ENCODE results near the gene TNFRSF8. TPM values are rescaled to one million over a fixed set of nuclear protein-coding genes. Genes with fewer than 3 reads are reported as not detected.
"Not testable (repeated sequence)": the region's sequence is repeated elsewhere in the genome, so short reads cannot be mapped to it uniquely, and the experiment has no call there.

Gene TNFRSF8
- total and polyA plus RNA-seq, 7 donors, result 0.68 to 1.8 (median 0.87) TPM; not detected in 1

GRCh38 chr1:12038356-12039163 is 24.5 kb upstream of the TNFRSF8 start:
- H3K4me3 ChIP-seq, result no peak overlapping the region

GRCh38 chr1:12039164-12039525 is 24.0 kb upstream of the TNFRSF8 start:
- WGBS, 2 donors, result 44 to 56% methylated on average over 2 of the region's 2 CpGs
- intact Hi-C loops (cut with DNase I), result no loop called here
- H3K4me1 ChIP-seq, result no peaks in the 10 kb centered on the region
- TF ChIP-seq CTCF (IDR thresholded peaks at IDR 0.05) (no peak), POLR2AphosphoS5 (IDR thresholded peaks at IDR 0.05) (no peak), EP300 (IDR thresholded peaks at IDR 0.05) (no peak), POLR2A (IDR thresholded peaks at IDR 0.05) (no peak)
- H3K4me3 ChIP-seq, result no peak overlapping the region
- no peak for DNase-seq
- no peaks in the 10 kb centered on the region for H3K9me3 ChIP-seq
- H3K27ac ChIP-seq, result no peak overlapping the region
- no peaks in the 10 kb centered on the region for H3K36me3 ChIP-seq
- H3K27me3 ChIP-seq, result no peaks in the 10 kb centered on the region

More at GRCh38 chr1:12038356-12039163, 24.5 kb upstream of the TNFRSF8 start:
- no peak for DNase-seq
- Histone ChIP-seq H3K36me3 (no peaks in the 10 kb centered on the region), H3K4me1 (no peaks in the 10 kb centered on the region), H3K27ac (no peak overlapping the region), H3K27me3 (no peaks in the 10 kb centered on the region), H3K9me3 (no peaks in the 10 kb centered on the region)
- WGBS, 2 donors, result 86% methylated on average over 17 of the region's 17 CpGs
- TF ChIP-seq POLR2AphosphoS5 (IDR thresholded peaks at IDR 0.05) (no peak), EP300 (IDR thresholded peaks at IDR 0.05) (no peak), POLR2A (IDR thresholded peaks at IDR 0.05) (no peak), CTCF (IDR thresholded peaks at IDR 0.05) (no peak)
- intact Hi-C loops (cut with DNase I), result no loop called here

GRCh38 chr1:12039824-12040456 is 23.2 kb upstream of the TNFRSF8 start:
- H3K27me3 ChIP-seq; H3K4me3 ChIP-seq; H3K27ac ChIP-seq; H3K9me3 ChIP-seq; DNase-seq; intact Hi-C loops (cut with DNase I); H3K36me3 ChIP-seq; H3K4me1 ChIP-seq: not testable (repeated sequence)
- WGBS, 2 donors, result 76% methylated on average over 13 of the region's 13 CpGs

GRCh38 chr1:12040457-12041051 is 22.5 kb upstream of the TNFRSF8 start:
- no peaks in the 10 kb centered on the region for H3K4me1 ChIP-seq
- H3K27ac ChIP-seq, result no peak overlapping the region
- no peaks in the 10 kb centered on the region for H3K9me3 ChIP-seq
- no peak for DNase-seq
- WGBS, 2 donors, result 54 to 70% methylated on average over 6 of the region's 6 CpGs
- no peaks in the 10 kb centered on the region for H3K36me3 ChIP-seq
- no peak overlapping the region for H3K4me3 ChIP-seq
- intact Hi-C loops (cut with DNase I), result no loop called here
- no peak for TF ChIP-seq POLR2A (IDR thresholded peaks at IDR 0.05)
- no peak for TF ChIP-seq CTCF (IDR thresholded peaks at IDR 0.05)
- no peak for TF ChIP-seq EP300 (IDR thresholded peaks at IDR 0.05)
- no peak for TF ChIP-seq POLR2AphosphoS5 (IDR thresholded peaks at IDR 0.05)
- H3K27me3 ChIP-seq, result no peaks in the 10 kb centered on the region

GRCh38 chr1:12044187-12044877 is 18.8 kb upstream of the TNFRSF8 start:
- WGBS, 2 donors, result 53 to 73% methylated on average over 15 of the region's 15 CpGs

More at GRCh38 chr1:12044187-12044877, 18.8 kb upstream of the TNFRSF8 start:
- DNase-seq; H3K27ac ChIP-seq; H3K4me1 ChIP-seq; H3K9me3 ChIP-seq; H3K36me3 ChIP-seq; intact Hi-C loops (cut with DNase I); H3K27me3 ChIP-seq; H3K4me3 ChIP-seq: not testable (repeated sequence)
